ENCODE data around the gene SETD4.
"Not testable (repeated sequence)": the region's sequence is repeated elsewhere in the genome, so short reads cannot be mapped to it uniquely, and the experiment has no call there.

Gene SETD4

GRCh38 chr21:36104317-36105300 is 44.3 kb upstream of the SETD4 start:
- Histone ChIP-seq H3K79me2 (ENCODE audit: low read length) (no peaks in the 10 kb centered on the region), H3K27me3 (ENCODE audit: low read depth, low read length) (no peaks in the 10 kb centered on the region), H2AFZ (ENCODE audit: low read depth, low read length) (no peak overlapping the region), H3K36me3 (replicated peaks; ENCODE audit: low read depth, low read length) (no peaks in the 10 kb centered on the region), H3K4me2 (ENCODE audit: low read length) (no peak overlapping the region), H3K9me3 (ENCODE audit: insufficient read depth, low read length) (no peaks in the 10 kb centered on the region), H3K27ac (ENCODE audit: low read length) (no peak overlapping the region), H3K9ac (ENCODE audit: low read length) (no peak overlapping the region), H3K4me3 (ENCODE audit: low read length) (no peak overlapping the region), H3K4me1 (ENCODE audit: low read length) (no peaks in the 10 kb centered on the region), H4K20me1 (ENCODE audit: insufficient read depth, low read length) (no peaks in the 10 kb centered on the region)
- TF ChIP-seq CTCF (IDR thresholded peaks at IDR 0.05; ENCODE audit: low read depth, low read length) (peak; percentile 26), EZH2phosphoT487 (IDR thresholded peaks at IDR 0.05; ENCODE audit: low read depth) (no peak)

GRCh38 chr21:36103434-36103833 is 43.1 kb upstream of the SETD4 start:
- Histone ChIP-seq H3K9ac (ENCODE audit: low read length) (no peak overlapping the region), H4K20me1 (ENCODE audit: insufficient read depth, low read length) (no peaks in the 10 kb centered on the region), H3K9me3 (ENCODE audit: insufficient read depth, low read length) (no peaks in the 10 kb centered on the region), H3K4me1 (ENCODE audit: low read length) (no peaks in the 10 kb centered on the region), H3K27me3 (ENCODE audit: low read depth, low read length) (no peaks in the 10 kb centered on the region), H3K36me3 (replicated peaks; ENCODE audit: low read depth, low read length) (no peaks in the 10 kb centered on the region), H2AFZ (ENCODE audit: low read depth, low read length) (no peak overlapping the region), H3K4me3 (ENCODE audit: low read length) (no peak overlapping the region), H3K79me2 (ENCODE audit: low read length) (no peaks in the 10 kb centered on the region), H3K27ac (ENCODE audit: low read length) (no peak overlapping the region), H3K4me2 (ENCODE audit: low read length) (no peak overlapping the region)
- no peak for TF ChIP-seq EZH2phosphoT487 (IDR thresholded peaks at IDR 0.05; ENCODE audit: low read depth)
- no peak for TF ChIP-seq CTCF (IDR thresholded peaks at IDR 0.05; ENCODE audit: low read depth, low read length)

GRCh38 chr21:36100971-36101641 is 40.8 kb upstream of the SETD4 start:
- TF ChIP-seq EZH2phosphoT487 (IDR thresholded peaks at IDR 0.05; ENCODE audit: low read depth) = no peak
- TF ChIP-seq CTCF (IDR thresholded peaks at IDR 0.05; ENCODE audit: low read depth, low read length) = no peak
- H3K27ac ChIP-seq (ENCODE audit: low read length) = no peak overlapping the region
- H3K4me1 ChIP-seq (ENCODE audit: low read length) = peaks cover 2% of the 10 kb centered on the region
- H3K36me3 ChIP-seq (replicated peaks; ENCODE audit: low read depth, low read length) = no peaks in the 10 kb centered on the region
- H2AFZ ChIP-seq (ENCODE audit: low read depth, low read length) = no peak overlapping the region
- H3K9me3 ChIP-seq (ENCODE audit: insufficient read depth, low read length) = no peaks in the 10 kb centered on the region
- no peaks in the 10 kb centered on the region for H4K20me1 ChIP-seq (ENCODE audit: insufficient read depth, low read length)
- H3K27me3 ChIP-seq (ENCODE audit: low read depth, low read length) = no peaks in the 10 kb centered on the region
- no peak overlapping the region for H3K4me2 ChIP-seq (ENCODE audit: low read length)
- no peak overlapping the region for H3K4me3 ChIP-seq (ENCODE audit: low read length)
- no peaks in the 10 kb centered on the region for H3K79me2 ChIP-seq (ENCODE audit: low read length)
- no peak overlapping the region for H3K9ac ChIP-seq (ENCODE audit: low read length)

- H3K4me2 ChIP-seq (ENCODE audit: low read length); H3K9ac ChIP-seq (ENCODE audit: low read length); H4K20me1 ChIP-seq (ENCODE audit: insufficient read depth, low read length); H3K4me3 ChIP-seq (ENCODE audit: low read length); H3K4me1 ChIP-seq (ENCODE audit: low read length); H3K79me2 ChIP-seq (ENCODE audit: low read length); H3K36me3 ChIP-seq (replicated peaks; ENCODE audit: low read depth, low read length); H3K9me3 ChIP-seq (ENCODE audit: insufficient read depth, low read length); H2AFZ ChIP-seq (ENCODE audit: low read depth, low read length); H3K27ac ChIP-seq (ENCODE audit: low read length); H3K27me3 ChIP-seq (ENCODE audit: low read depth, low read length): not testable (repeated sequence)
Observed at GRCh38 chr21:36099695-36100211, 39.4 kb upstream of the SETD4 start.
